ENCODE data around the gene RPS16. TPM values are rescaled to one million over a fixed set of nuclear protein-coding genes. Genes with fewer than 3 reads are reported as not detected.

Gene RPS16
- total and polyA plus RNA-seq, 9 of the 15 experiments (the other 6 are each of a cell fraction or from before 2014, with no cell fraction given) = 82.6 to 3,671 (median 2,204) TPM

DNA sequence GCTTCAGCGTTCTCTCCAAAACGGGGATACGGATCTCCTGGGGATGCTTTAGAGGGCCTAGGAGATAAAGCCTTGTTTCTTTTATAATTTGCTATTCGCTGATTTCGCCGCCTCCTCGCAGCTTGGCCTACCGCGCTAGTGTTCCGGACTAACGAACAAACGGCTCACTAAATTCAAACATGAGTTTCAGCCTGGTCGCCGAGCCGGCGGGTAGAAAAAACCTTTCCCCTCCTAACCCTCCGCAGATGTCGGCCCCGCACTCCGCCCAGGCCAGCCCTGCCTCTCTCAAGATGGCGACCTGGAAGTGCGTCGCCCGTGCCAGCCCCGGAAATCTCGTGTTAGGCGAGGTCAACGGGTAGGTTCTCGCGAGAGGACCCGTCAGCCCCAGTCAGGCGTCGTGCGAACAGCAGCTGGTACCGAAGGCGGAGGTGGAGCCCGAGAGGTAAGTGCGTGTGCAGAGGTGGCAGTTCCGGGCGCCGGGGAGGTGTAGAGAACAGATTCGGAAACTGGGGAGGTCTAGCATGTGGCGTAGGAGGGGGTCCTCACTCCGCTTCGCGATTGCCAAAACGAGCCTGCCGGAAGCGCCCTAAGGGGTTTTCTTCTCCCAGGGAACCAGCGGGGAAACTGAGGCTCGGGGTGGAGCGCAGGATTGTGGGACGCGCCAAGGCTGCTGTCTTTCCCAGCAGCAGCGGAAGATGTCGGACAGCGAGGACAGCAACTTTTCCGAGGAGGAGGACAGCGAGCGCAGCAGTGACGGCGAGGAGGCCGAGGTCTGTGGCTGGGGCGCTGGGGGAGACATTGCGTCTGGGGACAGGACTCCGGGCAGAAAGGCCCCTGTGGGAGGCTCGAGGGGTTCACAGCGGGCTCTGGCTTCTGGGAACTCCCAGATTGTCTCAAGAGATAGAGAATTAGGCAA is 9.7 kb upstream of the RPS16 start, which contains the start of gene SUPT5H (continued):
- peak; percentile 87 for TF ChIP-seq MYC (IDR thresholded peaks at IDR 0.05; ENCODE audit: low read depth, low read length)
- TF ChIP-seq MYC (CRISPR knock-in tag; IDR thresholded peaks at IDR 0.05; ENCODE audit: borderline replicate concordance, low read depth) = peak; percentile 67; the same call in 1 of the 2 replicates
- TF ChIP-seq ZNF263 (CRISPR knock-in tag; IDR thresholded peaks at IDR 0.05; ENCODE audit: borderline replicate concordance) = peak; percentile 75; the same call in 1 of the 2 replicates
- TF ChIP-seq, protein P1, sequence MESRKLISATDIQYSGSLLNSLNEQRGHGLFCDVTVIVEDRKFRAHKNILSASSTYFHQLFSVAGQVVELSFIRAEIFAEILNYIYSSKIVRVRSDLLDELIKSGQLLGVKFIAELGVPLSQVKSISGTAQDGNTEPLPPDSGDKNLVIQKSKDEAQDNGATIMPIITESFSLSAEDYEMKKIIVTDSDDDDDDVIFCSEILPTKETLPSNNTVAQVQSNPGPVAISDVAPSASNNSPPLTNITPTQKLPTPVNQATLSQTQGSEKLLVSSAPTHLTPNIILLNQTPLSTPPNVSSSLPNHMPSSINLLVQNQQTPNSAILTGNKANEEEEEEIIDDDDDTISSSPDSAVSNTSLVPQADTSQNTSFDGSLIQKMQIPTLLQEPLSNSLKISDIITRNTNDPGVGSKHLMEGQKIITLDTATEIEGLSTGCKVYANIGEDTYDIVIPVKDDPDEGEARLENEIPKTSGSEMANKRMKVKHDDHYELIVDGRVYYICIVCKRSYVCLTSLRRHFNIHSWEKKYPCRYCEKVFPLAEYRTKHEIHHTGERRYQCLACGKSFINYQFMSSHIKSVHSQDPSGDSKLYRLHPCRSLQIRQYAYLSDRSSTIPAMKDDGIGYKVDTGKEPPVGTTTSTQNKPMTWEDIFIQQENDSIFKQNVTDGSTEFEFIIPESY (CRISPR knock-in tag; IDR thresholded peaks at IDR 0.05) = no peak
- TF ChIP-seq, protein P2, sequence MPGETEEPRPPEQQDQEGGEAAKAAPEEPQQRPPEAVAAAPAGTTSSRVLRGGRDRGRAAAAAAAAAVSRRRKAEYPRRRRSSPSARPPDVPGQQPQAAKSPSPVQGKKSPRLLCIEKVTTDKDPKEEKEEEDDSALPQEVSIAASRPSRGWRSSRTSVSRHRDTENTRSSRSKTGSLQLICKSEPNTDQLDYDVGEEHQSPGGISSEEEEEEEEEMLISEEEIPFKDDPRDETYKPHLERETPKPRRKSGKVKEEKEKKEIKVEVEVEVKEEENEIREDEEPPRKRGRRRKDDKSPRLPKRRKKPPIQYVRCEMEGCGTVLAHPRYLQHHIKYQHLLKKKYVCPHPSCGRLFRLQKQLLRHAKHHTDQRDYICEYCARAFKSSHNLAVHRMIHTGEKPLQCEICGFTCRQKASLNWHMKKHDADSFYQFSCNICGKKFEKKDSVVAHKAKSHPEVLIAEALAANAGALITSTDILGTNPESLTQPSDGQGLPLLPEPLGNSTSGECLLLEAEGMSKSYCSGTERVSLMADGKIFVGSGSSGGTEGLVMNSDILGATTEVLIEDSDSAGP (CRISPR knock-in tag; IDR thresholded peaks at IDR 0.05) = no peak
- no peak for TF ChIP-seq NR1H2 (CRISPR knock-in tag; IDR thresholded peaks at IDR 0.05)
- TF ChIP-seq, protein P3, sequence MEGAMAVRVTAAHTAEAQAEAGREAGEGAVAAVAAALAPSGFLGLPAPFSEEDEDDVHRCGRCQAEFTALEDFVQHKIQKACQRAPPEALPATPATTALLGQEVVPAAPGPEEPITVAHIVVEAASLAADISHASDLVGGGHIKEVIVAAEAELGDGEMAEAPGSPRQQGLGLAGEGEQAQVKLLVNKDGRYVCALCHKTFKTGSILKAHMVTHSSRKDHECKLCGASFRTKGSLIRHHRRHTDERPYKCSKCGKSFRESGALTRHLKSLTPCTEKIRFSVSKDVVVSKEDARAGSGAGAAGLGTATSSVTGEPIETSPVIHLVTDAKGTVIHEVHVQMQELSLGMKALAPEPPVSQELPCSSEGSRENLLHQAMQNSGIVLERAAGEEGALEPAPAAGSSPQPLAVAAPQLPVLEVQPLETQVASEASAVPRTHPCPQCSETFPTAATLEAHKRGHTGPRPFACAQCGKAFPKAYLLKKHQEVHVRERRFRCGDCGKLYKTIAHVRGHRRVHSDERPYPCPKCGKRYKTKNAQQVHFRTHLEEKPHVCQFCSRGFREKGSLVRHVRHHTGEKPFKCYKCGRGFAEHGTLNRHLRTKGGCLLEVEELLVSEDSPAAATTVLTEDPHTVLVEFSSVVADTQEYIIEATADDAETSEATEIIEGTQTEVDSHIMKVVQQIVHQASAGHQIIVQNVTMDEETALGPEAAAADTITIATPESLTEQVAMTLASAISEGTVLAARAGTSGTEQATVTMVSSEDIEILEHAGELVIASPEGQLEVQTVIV (CRISPR knock-in tag; IDR thresholded peaks at IDR 0.05; ENCODE audit: borderline replicate concordance) = 0 out of 2 replicates have a peak, but pooled peaks have one; percentile 41
- TF ChIP-seq, protein P4, sequence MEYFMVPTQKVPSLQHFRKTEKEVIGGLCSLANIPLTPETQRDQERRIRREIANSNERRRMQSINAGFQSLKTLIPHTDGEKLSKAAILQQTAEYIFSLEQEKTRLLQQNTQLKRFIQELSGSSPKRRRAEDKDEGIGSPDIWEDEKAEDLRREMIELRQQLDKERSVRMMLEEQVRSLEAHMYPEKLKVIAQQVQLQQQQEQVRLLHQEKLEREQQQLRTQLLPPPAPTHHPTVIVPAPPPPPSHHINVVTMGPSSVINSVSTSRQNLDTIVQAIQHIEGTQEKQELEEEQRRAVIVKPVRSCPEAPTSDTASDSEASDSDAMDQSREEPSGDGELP (CRISPR knock-in tag; IDR thresholded peaks at IDR 0.05; ENCODE audit: borderline replicate concordance) = peak; percentile 100
- TF ChIP-seq HMG20A (CRISPR knock-in tag; conservative IDR thresholded peaks at IDR 0.05) = no peak
- TF ChIP-seq PHB2 (IDR thresholded peaks at IDR 0.05; ENCODE audit: low read depth) = no peak
- TF ChIP-seq CXXC5 (CRISPR knock-in tag; IDR thresholded peaks at IDR 0.05) = peak; percentile 92
- TF ChIP-seq ZNF583 (CRISPR knock-in tag; IDR thresholded peaks at IDR 0.05) = no peak
- TF ChIP-seq MEF2A (IDR thresholded peaks at IDR 0.05; ENCODE audit: control insufficient read depth, low read depth, low read length) = no peak
- TF ChIP-seq, protein P5, sequence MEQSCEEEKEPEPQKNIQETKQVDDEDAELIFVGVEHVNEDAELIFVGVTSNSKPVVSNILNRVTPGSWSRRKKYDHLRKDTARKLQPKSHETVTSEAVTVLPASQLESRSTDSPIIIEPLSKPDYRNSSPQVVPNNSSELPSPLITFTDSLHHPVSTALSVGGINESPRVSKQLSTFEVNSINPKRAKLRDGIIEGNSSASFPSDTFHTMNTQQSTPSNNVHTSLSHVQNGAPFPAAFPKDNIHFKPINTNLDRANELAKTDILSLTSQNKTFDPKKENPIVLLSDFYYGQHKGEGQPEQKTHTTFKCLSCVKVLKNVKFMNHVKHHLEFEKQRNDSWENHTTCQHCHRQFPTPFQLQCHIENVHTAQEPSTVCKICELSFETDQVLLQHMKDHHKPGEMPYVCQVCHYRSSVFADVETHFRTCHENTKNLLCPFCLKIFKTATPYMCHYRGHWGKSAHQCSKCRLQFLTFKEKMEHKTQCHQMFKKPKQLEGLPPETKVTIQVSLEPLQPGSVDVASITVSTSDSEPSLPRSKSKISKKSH (CRISPR knock-in tag; IDR thresholded peaks at IDR 0.05) = no peak
- 0 out of 2 replicates have a peak, but pooled peaks have one; percentile 46 for TF ChIP-seq ETV5 (CRISPR knock-in tag; IDR thresholded peaks at IDR 0.05; ENCODE audit: low read depth)
- peak; percentile 88 for TF ChIP-seq HNRNPLL (IDR thresholded peaks at IDR 0.05; ENCODE audit: low read depth, low read length, poor library complexity, severe bottlenecking)

All from K562 (cell line).